SK-N-SH treated with all-trans-retinoic acid at 6 μM for 48 hours (cell line): ENCODE results near the gene DCK.

Experiments
- BACH2 ChIP-seq: fragments of 250-450 bp; sonication (Bioruptor Pico); IDR thresholded peaks from 2 replicates; pipeline ENCODE4 v1.9.0; 2021; ENCODE audit warnings: mild to moderate bottlenecking, borderline replicate concordance
- CSDC2 ChIP-seq: fragments of 250-450 bp; sonication (Bioruptor Pico); IDR thresholded peaks from 2 replicates; pipeline ENCODE4 v1.5.0; 2020; ENCODE audit warnings: mild to moderate bottlenecking, moderate library complexity

GRCh38 chr4:71004281-71004851 lies 10.9 kb downstream of the DCK start:
- TF ChIP-seq BACH2 (CRISPR knock-in tag), result no peak
- no peak for TF ChIP-seq CSDC2 (CRISPR knock-in tag)
